ENCODE measurements around the gene TBX4.

TBX4 gene

DNA sequence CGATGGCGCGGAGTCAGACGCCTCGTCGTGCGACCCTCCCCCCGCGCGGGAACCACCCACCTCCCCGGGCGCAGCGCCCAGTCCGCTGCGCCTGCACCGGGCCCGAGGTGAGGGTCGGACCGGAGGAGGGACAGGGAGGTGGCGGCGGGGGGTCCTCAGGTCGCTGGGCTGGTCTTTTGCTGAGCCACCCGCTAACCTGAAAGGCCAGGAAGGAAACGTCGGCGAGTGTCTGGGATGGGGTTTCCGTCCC lies 47.6 kb upstream of the TBX4 start:
- H3K4me3 ChIP-seq (ENCODE audit: low read length, poor library complexity, severe bottlenecking), result no peak overlapping the region
- H3F3A ChIP-seq (ENCODE audit: low read depth), result no peaks in the 10 kb centered on the region
- H3K4me1 ChIP-seq (ENCODE audit: insufficient read depth, low read length, poor library complexity, severe bottlenecking), result no peaks in the 10 kb centered on the region
- H3K9me2 ChIP-seq (replicated peaks; ENCODE audit: low read depth, low read length), result no peaks in the 10 kb centered on the region
- H2AFZ ChIP-seq (ENCODE audit: low read length), result no peak overlapping the region
- TF ChIP-seq, protein P1, sequence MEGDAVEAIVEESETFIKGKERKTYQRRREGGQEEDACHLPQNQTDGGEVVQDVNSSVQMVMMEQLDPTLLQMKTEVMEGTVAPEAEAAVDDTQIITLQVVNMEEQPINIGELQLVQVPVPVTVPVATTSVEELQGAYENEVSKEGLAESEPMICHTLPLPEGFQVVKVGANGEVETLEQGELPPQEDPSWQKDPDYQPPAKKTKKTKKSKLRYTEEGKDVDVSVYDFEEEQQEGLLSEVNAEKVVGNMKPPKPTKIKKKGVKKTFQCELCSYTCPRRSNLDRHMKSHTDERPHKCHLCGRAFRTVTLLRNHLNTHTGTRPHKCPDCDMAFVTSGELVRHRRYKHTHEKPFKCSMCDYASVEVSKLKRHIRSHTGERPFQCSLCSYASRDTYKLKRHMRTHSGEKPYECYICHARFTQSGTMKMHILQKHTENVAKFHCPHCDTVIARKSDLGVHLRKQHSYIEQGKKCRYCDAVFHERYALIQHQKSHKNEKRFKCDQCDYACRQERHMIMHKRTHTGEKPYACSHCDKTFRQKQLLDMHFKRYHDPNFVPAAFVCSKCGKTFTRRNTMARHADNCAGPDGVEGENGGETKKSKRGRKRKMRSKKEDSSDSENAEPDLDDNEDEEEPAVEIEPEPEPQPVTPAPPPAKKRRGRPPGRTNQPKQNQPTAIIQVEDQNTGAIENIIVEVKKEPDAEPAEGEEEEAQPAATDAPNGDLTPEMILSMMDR (conservative IDR thresholded peaks at IDR 0.05; ENCODE audit: low read length), result no peak
- TF ChIP-seq EZH2phosphoT487 (IDR thresholded peaks at IDR 0.05; ENCODE audit: borderline replicate concordance), result no peak
- H3K79me2 ChIP-seq (ENCODE audit: insufficient read depth, low read length), result no peaks in the 10 kb centered on the region
- H3K36me3 ChIP-seq (ENCODE audit: insufficient read depth, low read length), result no peaks in the 10 kb centered on the region
- no peak overlapping the region for H3K4me2 ChIP-seq (ENCODE audit: low read depth, low read length, poor library complexity, severe bottlenecking)
- no peak overlapping the region for H3K9ac ChIP-seq (ENCODE audit: low read depth, low read length, poor library complexity, severe bottlenecking)
- H3K27me3 ChIP-seq (ENCODE audit: insufficient read depth, low read length, poor library complexity, severe bottlenecking), result no peaks in the 10 kb centered on the region
- no peaks in the 10 kb centered on the region for H3K9me3 ChIP-seq (ENCODE audit: insufficient read depth, low read depth, low read length)
- no peaks in the 10 kb centered on the region for H4K20me1 ChIP-seq (ENCODE audit: insufficient read depth, low read length, poor library complexity, severe bottlenecking)

DNA sequence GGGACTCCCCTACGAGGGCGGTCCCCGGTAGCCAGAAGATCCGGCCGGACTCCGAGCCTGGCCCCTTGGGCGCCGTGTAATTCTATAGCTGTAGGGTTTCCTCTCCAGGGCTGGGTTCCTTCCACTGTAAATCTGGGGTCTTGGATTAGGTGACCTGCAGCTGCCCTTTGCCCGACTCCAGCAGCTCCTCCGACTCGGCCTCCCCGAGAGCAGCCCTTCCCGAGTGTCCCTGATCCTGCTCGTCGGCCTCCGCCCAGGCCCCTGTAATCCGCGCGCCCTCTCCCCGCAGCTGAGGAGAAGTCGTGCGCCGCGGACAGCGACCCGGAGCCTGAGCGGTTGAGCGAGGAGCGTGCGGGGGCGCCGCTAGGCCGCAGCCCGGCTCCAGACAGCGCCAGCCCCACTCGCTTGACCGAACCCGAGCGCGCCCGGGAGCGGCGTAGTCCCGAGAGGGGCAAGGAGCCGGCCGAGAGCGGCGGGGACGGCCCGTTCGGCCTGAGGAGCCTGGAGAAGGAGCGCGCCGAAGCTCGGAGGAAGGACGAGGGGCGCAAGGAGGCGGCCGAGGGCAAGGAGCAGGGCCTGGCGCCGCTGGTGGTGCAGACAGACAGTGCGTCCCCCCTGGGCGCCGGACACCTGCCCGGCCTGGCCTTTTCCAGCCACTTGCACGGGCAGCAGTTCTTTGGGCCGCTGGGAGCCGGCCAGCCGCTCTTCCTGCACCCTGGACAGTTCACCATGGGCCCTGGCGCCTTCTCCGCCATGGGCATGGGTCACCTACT lies 47.1 kb upstream of the TBX4 start:
- no peaks in the 10 kb centered on the region for H3K9me3 ChIP-seq (ENCODE audit: insufficient read depth, low read depth, low read length)
- no peaks in the 10 kb centered on the region for H3K4me1 ChIP-seq (ENCODE audit: insufficient read depth, low read length, poor library complexity, severe bottlenecking)
- no peaks in the 10 kb centered on the region for H3K9me2 ChIP-seq (replicated peaks; ENCODE audit: low read depth, low read length)
- H3K27me3 ChIP-seq (ENCODE audit: insufficient read depth, low read length, poor library complexity, severe bottlenecking), result no peaks in the 10 kb centered on the region
- H3K4me3 ChIP-seq (ENCODE audit: low read length, poor library complexity, severe bottlenecking), result no peak overlapping the region
- H2AFZ ChIP-seq (ENCODE audit: low read length), result no peak overlapping the region
- TF ChIP-seq, protein P1 (conservative IDR thresholded peaks at IDR 0.05; ENCODE audit: low read length), result no peak
- no peak for TF ChIP-seq EZH2phosphoT487 (IDR thresholded peaks at IDR 0.05; ENCODE audit: borderline replicate concordance)
- H3K4me2 ChIP-seq (ENCODE audit: low read depth, low read length, poor library complexity, severe bottlenecking), result no peak overlapping the region
- H3K9ac ChIP-seq (ENCODE audit: low read depth, low read length, poor library complexity, severe bottlenecking), result no peak overlapping the region
- H3F3A ChIP-seq (ENCODE audit: low read depth), result no peaks in the 10 kb centered on the region
- H4K20me1 ChIP-seq (ENCODE audit: insufficient read depth, low read length, poor library complexity, severe bottlenecking), result no peaks in the 10 kb centered on the region
- H3K79me2 ChIP-seq (ENCODE audit: insufficient read depth, low read length), result no peaks in the 10 kb centered on the region
- H3K36me3 ChIP-seq (ENCODE audit: insufficient read depth, low read length), result no peaks in the 10 kb centered on the region

DNA sequence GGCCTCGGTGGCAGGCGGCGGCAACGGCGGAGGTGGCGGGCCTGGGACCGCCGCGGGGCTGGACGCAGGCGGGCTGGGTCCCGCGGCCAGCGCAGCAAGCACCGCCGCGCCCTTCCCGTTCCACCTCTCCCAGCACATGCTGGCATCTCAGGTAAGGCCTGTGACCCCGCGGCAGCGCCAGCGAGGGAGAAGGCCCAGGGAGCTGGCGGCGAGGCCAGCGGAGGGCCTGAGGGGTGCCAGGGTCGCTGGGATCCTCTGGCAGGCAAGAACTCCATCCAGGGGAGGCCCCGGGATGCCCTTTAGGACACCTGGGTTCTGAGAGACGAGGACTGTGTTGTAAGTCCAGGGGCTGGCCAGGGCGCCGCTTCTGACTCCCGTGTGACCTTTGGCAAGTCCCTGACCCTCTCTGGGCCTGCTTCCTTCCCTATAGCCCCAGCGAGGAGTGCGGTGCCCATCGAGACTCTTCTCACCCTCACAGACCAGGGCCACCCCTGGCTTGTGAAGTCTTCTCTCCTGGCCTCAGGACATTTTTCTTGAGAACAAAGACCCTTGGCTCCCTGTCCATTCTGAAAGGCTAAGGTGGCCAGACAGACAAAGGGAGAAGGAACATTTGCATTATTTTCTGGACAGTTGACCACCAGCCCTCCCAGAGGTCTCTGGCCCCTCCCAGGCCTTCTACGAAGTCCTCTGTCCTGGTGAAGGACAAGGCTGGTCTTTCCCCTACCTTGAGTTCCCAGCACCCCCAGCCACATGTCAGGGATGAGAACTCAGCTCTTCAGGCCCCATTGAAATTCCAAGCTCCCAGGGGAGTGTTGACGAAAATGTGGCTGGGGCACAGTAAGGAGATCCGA lies 46.3 kb upstream of the TBX4 start:
- TF ChIP-seq, protein P1 (conservative IDR thresholded peaks at IDR 0.05; ENCODE audit: low read length), result no peak
- no peak for TF ChIP-seq EZH2phosphoT487 (IDR thresholded peaks at IDR 0.05; ENCODE audit: borderline replicate concordance)
- Histone ChIP-seq H2AFZ (ENCODE audit: low read length) (no peak overlapping the region), H3K27me3 (ENCODE audit: insufficient read depth, low read length, poor library complexity, severe bottlenecking) (no peaks in the 10 kb centered on the region), H3K4me1 (ENCODE audit: insufficient read depth, low read length, poor library complexity, severe bottlenecking) (no peaks in the 10 kb centered on the region), H3K4me2 (ENCODE audit: low read depth, low read length, poor library complexity, severe bottlenecking) (no peak overlapping the region), H3F3A (ENCODE audit: low read depth) (no peaks in the 10 kb centered on the region), H3K9me3 (ENCODE audit: insufficient read depth, low read depth, low read length) (no peaks in the 10 kb centered on the region), H3K9ac (ENCODE audit: low read depth, low read length, poor library complexity, severe bottlenecking) (no peak overlapping the region), H4K20me1 (ENCODE audit: insufficient read depth, low read length, poor library complexity, severe bottlenecking) (no peaks in the 10 kb centered on the region), H3K79me2 (ENCODE audit: insufficient read depth, low read length) (no peaks in the 10 kb centered on the region), H3K4me3 (ENCODE audit: low read length, poor library complexity, severe bottlenecking) (no peak overlapping the region), H3K9me2 (replicated peaks; ENCODE audit: low read depth, low read length) (no peaks in the 10 kb centered on the region), H3K36me3 (ENCODE audit: insufficient read depth, low read length) (no peaks in the 10 kb centered on the region)
